ENCODE results near the gene DUS2.

DNA sequence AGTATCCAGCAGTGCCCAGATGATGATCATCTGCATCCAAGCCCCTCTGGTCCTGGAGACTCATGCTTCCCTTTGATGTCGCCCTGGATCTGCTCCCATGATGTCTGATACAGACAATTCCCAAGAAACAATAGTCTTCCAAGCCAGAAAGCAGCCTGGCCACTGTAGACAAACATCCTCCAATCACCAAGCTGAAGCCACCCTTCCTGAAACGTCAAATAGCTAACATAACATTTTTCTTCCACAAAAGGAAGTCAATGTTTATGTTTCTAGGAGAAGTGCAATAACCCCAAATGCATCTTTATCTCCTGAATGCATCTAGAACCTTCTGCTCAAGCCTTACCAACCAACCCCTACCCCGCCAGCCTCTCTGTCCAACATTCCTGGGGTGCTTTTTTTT, 22.6 kb upstream of the DUS2 start:
- TF ChIP-seq, protein P1, sequence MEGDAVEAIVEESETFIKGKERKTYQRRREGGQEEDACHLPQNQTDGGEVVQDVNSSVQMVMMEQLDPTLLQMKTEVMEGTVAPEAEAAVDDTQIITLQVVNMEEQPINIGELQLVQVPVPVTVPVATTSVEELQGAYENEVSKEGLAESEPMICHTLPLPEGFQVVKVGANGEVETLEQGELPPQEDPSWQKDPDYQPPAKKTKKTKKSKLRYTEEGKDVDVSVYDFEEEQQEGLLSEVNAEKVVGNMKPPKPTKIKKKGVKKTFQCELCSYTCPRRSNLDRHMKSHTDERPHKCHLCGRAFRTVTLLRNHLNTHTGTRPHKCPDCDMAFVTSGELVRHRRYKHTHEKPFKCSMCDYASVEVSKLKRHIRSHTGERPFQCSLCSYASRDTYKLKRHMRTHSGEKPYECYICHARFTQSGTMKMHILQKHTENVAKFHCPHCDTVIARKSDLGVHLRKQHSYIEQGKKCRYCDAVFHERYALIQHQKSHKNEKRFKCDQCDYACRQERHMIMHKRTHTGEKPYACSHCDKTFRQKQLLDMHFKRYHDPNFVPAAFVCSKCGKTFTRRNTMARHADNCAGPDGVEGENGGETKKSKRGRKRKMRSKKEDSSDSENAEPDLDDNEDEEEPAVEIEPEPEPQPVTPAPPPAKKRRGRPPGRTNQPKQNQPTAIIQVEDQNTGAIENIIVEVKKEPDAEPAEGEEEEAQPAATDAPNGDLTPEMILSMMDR (IDR thresholded peaks at IDR 0.05), result no peak
- TF ChIP-seq POLR2AphosphoS5 (IDR thresholded peaks at IDR 0.05), result no peak

Data from stomach (tissue), 4 donors.